GM18870 (cell line): ENCODE data around the gene TRIM43B.
"Not testable (repeated sequence)": the region's sequence is repeated elsewhere in the genome, so short reads cannot be mapped to it uniquely, and the experiment has no call there.

Source experiments
- ATAC-seq: cut with Tn5 transposase; IDR thresholded peaks from one replicate; pipeline ENCODE4 v1.9.1; 2021; ENCODE audit warnings: moderate library complexity; ENCODE audit not compliant: unreplicated experiment

Gene TRIM43B

GRCh38 chr2:95484654-95485053 is at the start of gene TRIM43B:
TRIM43B (minus strand) TSS chr2:95484754; CDS start chr2:95482714, 2,040 bp downstream.
- not testable (repeated sequence) for ATAC-seq

DNA sequence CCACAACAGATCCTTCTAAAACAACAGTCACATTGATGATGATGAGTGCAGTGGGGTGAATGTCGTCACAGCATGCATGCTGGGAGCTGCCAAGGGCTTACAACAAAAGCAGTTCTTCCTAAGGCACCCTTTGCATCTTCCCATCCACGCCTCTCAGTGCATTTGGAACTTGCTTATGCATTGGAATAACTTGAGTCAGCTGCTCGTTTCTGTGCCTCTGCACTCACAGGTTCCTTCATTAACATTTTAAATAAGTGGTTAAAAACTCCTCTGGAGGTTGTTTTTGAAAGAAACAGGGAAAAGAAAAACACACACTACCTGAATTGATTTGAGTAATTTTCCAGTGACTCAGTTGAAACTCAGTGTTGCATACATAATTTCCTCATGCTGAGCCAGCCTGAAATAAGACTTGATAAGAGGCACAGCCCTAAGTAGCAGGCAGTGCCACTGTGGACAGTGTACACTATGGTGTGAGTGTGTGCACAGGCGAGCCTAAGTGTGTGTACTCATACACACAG is 46.8 kb upstream of the TRIM43B start:
- no peak for ATAC-seq

DNA sequence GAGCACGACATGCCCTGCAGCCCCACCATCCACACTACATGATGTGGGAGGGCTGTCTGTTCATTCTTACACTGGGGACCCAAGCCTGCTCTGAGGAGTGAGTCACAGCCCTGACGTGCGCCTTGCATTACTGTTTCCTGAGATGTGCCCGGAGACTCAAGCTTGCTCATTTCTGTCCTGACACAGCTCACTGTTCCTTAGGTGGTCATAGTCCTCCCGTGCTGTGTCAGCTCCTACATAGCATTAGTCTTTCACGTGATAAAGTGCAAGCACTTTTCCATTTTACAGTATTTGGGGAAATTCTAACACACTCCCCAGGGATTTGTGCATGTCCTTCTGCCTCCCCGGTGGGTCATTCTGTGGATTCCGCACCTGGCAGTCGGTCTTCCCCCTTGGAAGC is 46.2 kb upstream of the TRIM43B start:
- ATAC-seq, result peak; percentile 76

- ATAC-seq, result no peak
Observed at GRCh38 chr2:95526360-95527341, 42.1 kb upstream of the TRIM43B start.

- no peak for ATAC-seq
Observed at GRCh38 chr2:95525294-95526035, 40.9 kb upstream of the TRIM43B start.

- no peak for ATAC-seq
Observed at GRCh38 chr2:95524195-95524594, 39.6 kb upstream of the TRIM43B start.

- no peak for ATAC-seq
Observed at GRCh38 chr2:95514718-95515117, 30.2 kb upstream of the TRIM43B start.

DNA sequence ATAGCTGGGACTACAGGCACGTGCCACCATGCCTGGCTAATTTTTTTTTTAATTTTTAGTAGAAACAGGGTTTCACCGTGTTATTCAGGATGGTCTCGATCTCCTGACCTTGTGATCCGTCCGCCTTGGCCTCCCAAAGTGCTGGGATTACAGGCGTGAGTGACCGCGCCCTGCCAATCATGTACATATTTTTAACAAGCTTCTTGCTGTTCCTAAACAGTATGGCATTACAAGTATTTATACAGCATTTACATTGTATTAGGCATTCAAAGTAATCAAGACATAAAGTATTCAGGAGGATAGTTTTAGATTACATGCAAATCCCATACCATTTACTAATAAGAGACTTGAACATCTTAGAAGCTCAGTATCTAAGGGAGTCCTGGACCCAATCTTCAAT is 29.7 kb upstream of the TRIM43B start:
- not testable (repeated sequence) for ATAC-seq

- no peak for ATAC-seq
Observed at GRCh38 chr2:95509408-95509807, 24.9 kb upstream of the TRIM43B start.

DNA sequence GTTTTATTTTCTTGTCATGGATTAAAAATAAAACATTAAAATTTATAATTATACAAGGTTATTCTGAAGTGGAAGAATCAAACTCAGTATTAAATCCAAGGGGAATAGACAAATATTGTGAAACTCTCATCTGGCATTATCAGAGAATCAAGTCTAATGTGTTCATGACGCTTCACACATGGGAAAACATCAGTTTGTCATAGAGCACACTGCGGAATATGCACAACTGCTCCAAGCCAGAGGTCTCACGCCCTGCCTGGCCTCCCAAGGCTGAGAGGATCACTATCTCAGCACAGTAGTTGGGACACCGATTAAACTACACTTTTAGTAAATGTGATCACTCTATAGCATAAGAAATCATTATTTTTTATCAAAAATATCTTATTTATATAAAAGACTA is 20.7 kb upstream of the TRIM43B start:
- no peak for ATAC-seq

DNA sequence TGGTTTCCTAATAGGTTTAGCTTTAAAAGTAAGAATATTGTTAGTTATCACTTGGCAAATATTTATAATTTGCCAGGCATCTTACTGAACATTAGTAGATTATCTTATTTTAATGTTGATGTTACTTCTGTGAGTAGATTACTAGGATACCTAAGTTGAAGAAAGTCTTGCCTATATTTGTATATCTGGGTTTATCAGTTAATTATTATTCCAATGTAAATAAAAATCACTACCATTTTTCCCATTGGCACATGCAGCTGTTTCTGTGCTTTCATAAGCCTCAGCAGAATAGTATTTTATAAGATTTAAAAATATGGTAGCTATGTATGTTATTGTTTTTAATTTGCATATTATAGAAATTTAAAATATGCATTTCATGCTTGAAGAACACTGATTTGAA is 16.3 kb upstream of the TRIM43B start:
- ATAC-seq, result no peak

GRCh38 chr2:95492076-95492475 is 7.5 kb upstream of the TRIM43B start:
- ATAC-seq, result not testable (repeated sequence)

DNA sequence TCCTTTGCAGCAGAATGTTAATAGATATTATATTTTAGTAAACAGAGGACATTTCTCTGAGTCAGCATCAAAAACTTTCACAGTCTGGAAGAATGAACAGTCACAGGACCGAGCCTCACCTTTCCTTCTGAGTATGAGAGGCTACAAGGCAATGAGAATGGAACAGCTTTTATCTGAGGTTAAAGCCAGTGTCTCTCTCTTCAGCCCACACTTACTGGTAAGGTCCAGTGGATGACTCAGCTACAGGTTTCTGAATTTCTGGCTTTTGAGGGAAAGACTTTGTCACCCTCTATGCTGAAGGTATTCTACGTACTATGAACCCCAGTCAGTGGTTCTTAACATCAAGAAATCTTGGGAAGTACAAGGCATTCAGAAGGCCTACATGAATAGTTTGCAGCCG is 9.5 kb downstream of the TRIM43B start:
- ATAC-seq, result not testable (repeated sequence)

- not testable (repeated sequence) for ATAC-seq
Observed at GRCh38 chr2:95467984-95468383, 16.6 kb downstream of the TRIM43B start.

- not testable (repeated sequence) for ATAC-seq
Observed at GRCh38 chr2:95466572-95466971, 18.0 kb downstream of the TRIM43B start.

DNA sequence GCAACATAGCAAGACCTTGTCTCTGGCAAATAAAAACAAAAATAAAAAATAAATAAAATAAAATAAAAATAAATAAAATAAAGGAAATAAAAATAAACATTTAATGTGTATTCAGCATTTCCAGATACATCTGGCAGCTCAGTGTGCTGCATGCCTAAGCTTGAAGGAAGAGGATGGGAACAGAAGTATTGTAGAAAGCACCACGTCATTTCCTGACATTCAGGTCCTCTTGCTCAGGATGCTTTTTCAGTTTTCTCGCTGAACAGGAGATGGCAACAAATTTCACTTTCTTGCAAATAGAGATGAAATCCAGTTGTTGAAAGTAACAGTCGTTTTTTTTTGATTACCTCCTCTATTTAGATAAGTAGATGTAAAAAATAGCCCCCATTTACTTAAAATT is 21.3 kb downstream of the TRIM43B start:
- not testable (repeated sequence) for ATAC-seq

DNA sequence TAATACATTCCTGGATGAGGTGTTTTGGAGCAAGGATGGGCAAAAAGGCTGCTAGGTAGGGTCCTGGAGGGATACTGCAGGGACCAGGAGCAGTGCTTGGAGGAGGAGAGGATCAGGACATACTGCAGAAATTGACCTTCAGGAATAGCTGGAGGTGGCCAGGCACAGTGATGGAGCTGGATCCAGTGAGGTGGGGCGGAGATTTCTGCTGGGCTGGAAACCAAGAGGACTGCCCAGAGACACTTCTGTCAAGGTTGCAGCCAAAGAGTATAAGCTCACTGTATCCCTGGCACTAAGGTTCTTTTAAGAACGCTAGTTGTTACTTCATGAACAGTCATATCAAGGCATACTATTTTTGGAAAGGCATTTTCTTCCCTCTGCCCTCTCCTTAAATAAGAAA is 39.2 kb downstream of the TRIM43B start:
- not testable (repeated sequence) for ATAC-seq

DNA sequence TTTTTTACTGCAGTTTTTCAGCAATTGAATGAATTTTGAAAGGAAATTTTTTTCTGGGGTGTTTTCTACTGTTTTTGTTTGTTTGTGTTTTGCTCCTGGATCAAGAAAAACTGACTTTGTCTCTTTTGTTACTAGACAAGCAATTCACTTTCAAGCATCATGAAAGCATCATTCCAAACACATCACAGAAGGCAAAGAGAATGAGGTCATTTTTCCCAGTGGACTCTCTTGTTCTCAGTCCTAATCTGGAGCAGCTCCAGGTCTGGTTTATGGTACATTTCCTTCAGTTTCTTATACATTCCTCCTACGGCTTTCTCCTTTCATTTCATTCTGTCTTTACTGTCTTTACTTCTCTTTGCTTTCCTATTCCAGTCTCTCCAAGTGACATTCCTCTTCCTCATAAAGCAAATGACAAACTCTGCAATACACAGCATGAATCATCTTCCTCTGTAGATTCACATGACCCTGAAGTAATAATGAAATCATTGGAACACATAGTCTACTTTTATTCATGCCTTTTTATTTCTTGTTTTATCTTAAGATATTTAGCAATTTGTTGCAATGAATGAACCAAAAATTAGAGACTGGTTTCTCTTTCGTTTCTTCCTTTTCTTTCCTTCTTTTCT is 42.0 kb downstream of the TRIM43B start:
- not testable (repeated sequence) for ATAC-seq

- ATAC-seq, result not testable (repeated sequence)
Observed at GRCh38 chr2:95435872-95436209, 48.7 kb downstream of the TRIM43B start.

DNA sequence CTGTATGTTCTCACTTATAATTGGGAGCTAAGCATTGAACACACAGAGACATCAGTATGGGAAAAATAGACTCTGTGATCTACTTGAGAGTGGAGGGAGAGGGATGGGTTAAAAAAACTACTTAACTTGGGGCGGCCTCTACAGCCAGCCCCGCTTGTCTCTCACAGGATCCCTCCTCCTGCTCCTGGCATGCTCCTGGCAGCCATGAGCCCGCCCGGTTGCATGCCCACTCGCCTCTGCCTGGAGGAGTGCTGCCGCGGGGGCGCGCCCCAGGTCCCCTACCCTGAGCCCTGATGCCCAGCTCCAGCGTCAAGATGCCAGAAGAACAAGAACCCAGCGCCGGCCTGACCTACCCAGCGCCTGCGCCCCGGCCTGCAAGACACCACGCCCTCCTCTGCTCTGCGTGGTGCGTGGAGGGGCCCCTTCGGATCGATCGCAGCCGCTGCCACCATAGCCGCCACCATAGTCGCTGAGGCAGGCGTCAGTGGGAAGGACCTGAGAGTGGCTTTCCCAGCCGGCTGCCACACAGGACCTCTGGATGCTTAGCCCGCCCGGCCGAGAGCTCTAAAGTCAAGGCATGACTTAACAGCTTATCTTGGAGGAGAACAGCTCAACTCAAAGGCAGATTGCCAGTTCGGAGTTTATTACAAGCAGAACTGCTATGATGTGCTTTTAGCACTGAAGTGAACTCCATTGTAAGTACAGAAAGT is 49.2 kb downstream of the TRIM43B start:
- not testable (repeated sequence) for ATAC-seq
